HG02840 (cell line): Measurements from ENCODE around the gene GAGE10.
"Not testable (repeated sequence)": the region's sequence is repeated elsewhere in the genome, so short reads cannot be mapped to it uniquely, and the experiment has no call there.

ENCODE experiments used
- ATAC-seq: cut with Tn5 transposase; IDR thresholded peaks from one replicate; pipeline ENCODE4 v1.9.1; 2021; ENCODE audit warnings: mild to moderate bottlenecking, moderate library complexity, moderate number of reproducible peaks; ENCODE audit not compliant: unreplicated experiment, low FRiP score

GAGE10 gene

DNA sequence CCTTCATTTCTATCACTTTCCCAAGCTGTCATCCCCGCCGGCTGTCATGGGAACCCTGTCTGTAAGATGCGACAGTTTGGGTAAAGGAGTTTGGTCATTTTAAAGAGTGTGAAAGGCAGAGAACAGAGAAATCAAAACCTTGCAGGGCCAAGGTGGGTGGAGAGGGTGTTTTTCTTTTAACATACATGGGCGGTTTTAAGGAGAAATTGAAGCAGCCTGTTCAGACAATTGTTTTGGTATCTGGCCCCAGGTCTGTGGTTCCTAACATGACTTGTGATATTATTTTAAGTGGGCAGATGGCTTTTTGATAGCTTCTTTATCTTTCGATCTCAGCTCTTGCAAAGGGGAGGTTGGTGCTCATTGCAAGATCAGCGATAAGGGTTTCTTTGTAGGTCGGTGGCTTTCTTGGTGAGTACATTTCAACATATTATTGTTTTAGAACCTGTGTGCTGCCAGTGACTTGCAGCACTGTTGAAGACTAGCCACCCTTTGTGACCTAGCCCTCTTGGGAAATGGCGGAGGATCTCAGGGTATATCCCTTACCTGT is 30.2 kb upstream of the GAGE10 start:
- no peak for ATAC-seq

DNA sequence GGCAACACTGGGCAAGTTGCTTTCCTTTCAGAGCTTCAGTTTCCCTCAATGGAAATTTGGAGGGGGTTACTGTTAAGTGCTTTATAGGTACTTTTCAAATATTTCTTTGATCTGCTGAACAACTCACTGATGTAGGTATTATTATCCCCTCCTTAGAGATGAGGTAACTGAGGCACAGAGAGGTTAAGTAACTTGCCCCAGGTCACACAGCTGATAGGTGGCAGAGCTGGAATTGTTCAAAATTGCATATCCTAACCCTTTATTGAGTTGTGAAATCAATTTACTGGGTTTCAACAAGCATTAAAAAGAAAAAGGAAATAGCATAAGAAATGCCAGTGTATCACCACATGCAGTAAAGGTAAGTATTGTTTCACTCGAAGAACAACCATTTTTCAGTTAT is 27.2 kb upstream of the GAGE10 start:
- no peak for ATAC-seq

DNA sequence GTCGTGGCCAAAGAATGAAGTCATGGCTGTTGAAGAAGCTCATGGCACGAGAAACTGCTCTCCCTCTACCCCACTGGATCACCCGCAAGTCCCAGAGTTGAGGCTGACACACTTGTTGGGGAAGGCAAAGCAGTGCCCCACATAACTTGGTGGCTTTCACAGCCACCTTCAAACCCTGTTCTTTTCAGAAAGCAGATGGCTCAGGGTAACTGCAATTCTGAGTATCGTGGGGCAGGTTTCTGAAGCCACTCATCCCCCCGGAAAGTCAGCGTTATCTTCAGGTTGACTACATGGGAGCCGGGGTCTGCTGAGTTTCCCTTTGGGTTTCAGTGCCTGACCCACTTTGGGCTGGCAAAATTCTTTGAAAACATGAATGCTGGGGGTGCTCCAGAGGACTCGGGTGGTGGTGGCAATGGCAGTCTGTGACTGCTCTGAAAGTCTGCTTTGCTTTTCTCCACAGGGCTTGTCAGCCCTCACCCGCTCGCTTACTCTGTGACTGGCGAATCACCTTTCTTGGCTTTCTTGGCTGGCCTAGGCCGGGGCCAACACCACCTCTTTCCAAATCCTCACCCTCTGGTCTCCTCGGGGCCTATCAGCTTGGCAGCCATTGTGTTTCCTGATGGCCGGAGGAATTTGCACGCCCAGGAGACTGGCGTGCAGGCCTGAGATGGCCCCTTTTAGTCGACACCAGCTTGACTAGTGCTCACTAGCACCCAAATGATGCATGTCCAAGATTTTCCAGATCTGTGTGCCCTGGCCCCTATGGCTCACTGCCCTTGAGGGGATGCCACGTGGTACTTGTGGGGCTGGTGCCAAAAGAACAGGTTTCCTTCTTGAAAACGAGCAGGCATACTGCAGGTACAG is 26.5 kb upstream of the GAGE10 start:
- ATAC-seq: no peak

DNA sequence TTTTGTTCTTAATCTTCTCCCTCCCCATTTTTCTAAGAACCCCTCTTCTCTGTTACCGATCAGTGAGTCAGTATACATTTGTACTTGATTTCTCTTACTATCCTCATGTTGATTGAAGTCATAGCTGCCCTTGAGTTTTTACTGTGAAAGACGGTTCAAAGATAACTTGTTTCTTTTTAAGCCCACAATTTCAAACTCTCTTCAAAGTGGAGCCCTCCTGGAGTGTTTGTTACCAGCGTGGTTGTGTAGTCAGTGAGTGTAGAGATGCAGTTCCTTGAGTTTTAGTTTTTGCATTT is 26.0 kb upstream of the GAGE10 start:
- no peak for ATAC-seq

DNA sequence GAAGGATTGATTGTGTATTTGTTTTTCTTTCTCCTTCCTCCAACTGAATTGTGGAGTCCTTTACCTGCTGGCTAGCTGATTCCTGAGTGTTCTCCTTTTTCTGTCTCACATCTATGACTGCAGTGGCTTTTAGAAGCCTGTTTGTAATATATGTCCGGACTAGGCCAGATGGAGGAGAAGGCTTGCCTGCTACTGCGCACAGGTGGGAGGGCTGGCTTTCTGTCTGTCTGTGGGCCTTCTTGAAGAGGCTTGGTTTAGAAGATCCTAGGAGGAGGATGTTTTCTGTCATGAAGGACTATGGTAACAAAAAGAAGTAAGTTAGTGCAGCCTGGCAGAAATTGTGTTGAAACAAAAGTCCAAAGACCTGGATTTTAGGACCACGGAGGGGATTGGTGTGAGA is 25.4 kb upstream of the GAGE10 start:
- no peak for ATAC-seq

DNA sequence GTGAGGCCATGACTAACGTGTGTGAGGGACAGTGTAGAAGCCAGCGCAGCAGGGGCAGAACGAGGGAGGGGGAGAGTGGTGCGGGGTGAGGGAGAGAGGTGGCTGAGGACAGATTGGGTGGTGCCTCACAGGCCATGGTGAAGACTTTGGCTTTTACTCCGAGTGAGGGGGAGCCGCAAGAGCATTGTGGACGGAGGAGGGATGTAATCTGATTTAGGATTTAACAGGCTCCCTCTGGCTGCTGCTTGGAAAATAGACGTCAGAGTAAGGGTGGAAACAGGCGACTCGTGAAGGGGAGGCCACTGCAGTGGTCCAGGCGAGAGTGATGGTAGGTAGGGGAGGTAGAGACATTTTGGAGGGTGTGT is 20.8 kb upstream of the GAGE10 start:
- no peak for ATAC-seq

DNA sequence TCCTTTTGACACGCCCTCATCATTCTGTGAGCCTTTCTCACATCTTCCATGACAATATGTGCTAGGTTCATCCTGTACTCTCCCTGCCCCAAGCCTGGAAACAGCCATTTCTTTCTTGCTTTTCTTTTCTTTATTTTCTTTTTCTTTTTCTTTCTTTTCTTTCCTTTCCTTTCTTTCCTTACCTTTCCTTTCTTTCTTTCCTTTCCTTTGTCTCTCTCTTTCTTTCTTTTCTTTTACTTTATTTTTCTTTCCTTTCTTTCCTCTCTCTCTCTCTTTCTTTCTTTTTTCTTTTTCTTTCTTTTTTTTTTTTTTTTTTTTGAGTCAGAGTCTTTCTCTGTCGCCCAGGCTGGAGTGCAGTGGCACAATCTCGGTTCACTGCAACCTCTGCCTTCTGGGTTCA is 19.2 kb upstream of the GAGE10 start:
- ATAC-seq: no peak

DNA sequence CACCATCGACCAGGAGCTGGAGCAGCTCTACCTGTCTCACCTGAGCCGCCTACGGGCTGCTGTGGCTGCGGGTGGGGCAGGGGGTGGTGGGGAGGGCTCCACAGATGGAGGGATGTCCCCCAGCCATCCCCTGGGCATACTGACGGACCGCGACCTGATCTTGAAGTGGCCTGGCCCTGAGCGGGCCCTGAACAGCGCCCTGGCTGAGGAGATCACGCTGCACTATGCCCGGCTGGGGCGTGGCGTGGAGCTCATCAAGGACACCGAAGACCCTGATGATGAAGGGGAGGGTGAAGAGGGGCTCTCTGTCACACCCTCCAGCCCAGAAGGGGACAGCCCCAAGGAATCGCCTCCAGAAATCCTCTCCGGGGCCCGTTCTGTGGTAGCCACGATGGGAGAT is 17.3 kb upstream of the GAGE10 start:
- ATAC-seq: no peak

DNA sequence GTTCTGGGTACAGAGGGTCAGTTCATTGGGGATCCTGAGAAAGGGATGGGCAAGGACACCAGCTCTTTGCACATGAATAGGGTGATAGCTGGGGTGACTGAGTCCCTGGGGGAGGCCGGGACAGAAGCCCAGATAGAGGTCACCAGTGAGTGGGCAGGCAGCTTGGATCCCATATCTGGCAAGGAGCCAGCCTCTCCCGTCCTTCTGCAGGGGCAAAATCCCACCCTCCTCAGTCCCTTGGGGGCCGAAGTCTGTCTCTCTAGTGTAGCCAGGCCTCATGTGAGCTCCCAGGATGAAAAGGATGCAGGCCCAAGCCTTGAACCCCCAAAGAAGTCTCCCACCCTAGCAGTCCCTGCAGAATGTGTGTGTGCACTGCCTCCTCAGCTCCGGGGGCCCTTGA is 16.9 kb upstream of the GAGE10 start:
- ATAC-seq: no peak

DNA sequence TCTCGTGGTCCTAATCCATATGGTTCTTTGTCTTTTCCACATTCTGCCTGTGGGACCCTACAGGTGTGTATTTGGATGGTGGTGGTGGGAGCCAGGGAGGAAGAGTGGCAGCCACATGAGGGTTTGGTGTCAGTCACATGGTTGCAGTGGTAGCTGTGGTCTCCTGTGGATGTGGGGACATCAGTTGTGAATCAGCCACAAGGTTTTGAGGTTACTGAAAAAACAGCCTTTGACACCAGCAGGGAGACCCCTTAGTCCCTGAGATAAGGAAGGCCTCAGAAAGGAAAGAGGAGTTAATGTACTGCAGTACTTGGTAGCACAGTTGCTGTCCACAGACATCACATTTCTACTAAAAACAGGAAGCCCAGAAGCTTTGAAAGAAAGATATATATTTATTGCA is 15.8 kb upstream of the GAGE10 start:
- ATAC-seq: no peak

DNA sequence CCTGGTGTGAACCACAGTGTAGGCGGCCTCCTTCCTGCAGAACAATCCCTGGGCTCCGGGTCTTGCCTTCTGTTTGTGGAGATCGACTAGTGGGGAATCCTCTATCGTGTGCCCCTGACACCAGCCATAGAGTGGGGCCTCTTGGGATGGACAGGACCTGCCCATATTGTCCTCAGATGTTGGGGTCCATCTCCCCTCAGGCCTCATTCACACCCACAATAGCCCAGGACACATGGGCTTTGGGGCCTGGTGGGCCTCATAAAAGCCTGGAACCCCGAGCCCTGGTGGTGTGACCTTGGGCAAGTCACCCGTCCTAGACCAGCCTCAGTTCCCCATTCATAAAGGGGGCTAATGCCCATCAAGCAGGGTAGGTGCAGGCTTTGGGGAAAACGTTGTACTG is 13.2 kb upstream of the GAGE10 start:
- no peak for ATAC-seq

DNA sequence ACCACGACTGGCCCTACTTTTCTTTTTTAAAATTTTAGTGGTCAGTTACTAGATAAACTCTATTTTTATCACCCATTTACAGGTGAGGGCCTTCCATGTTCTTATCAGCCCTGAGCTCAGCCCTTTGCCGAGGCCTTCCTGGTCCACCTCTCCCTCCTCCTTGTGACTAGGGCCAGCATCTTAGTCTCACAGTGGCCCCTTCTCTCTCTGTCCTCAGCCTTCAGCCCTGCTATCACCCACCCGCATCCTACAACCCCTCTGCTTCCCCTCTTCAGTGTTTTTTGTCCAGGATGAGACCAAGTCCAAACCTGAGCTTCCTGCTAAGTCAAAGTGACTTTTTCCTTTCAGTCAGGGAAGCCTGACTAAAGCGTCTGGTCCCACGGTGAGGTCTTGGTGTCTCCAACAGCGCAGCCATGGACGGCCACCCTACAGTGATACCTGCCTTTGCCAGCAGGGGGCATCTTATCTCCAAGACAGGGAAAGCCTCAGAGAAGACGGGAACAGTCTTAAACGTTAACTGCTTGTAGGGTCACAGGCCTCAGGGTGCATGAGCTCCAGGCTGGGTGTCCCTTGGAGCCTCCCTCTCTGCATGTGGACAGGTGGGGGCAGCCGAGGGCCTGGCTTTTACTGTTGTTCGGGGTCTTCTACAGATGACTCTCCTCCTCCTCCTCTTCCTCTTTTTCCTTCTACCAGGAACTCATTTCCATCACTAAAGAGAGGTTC is 11.7 kb upstream of the GAGE10 start:
- ATAC-seq: no peak

DNA sequence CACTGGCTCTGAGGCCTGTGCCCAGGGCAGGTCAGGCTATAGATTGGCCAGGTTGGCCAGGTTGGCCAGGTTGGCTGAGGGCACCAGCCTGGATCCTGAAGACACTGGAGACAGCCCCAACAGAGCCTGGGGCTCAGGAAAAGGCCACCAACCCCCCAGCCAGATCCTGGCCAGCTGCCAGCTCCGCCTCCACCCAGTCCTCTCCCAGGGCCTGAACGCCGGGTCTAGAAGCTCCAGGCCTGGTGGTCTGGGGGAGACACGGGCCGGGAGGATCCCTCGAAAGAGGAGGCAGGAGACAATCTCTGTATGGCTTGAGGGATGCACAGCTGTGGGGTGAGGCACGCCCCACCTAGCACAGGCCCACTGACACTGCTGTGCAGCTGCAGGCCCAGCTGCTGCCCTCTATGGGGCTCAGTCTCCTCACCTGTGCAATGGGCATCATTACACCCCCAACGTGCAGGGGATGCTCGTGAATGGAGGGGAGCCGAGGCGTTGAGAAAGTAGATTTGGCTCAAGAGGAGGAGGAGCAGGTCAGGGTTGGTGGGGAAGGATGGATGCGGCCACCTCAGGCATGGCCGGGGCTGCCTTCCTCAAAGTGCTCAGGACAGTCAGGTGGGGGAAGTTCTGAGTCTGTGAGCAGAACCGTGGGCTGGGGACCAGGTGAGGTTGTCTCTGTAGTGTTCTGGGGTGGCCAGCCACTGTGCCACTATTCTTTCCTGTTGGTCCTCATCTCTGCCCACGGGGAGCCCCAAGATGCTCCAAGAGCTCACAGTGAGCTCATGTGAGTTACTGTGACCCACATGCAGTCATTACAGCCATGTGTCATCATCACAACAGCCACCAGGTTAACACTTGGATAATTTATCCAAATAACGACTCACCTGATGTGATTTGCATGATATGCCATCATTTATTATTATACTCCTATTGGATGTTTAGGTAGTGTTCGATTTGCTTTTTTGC is 10.8 kb upstream of the GAGE10 start:
- no peak for ATAC-seq

DNA sequence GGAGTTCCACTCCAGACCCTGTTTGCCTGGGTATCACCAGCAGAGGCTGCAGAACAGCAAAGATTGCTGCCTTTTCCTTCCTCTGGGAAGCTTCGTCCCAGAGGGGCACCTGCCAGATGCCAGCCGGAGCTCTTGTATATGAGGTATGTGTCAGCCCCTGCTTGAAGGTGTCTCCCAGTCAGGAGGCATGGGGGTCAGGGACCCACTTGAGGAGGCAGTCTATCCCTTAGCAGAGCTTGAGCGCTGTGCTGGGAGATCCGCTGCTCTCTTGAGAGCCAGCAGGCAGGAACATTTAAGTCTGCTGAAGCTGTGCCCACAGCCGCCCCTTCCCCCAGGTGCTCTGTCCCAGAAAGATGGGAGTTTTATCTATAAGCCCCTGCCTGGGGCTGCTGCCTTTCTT is 4.2 kb upstream of the GAGE10 start:
- not testable (repeated sequence) for ATAC-seq

DNA sequence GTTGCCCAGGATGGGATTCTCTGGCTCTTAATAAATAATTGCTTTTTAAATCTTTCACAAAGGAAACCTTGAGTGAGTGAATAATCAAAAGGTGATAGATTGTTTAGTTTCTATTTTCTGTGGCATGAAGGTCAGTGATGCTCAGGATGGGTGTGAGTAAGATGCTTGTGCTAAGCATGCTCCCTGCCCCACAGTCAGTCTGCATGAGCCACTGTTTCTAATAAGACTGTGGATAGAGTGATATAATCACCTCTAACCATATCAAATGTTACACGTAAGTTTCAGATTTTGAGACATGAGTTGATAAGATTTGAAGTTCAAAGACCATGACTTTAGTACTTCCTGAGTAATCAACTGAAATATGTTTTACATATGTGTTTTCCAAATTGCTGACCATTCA is 2.7 kb upstream of the GAGE10 start:
- no peak for ATAC-seq

DNA sequence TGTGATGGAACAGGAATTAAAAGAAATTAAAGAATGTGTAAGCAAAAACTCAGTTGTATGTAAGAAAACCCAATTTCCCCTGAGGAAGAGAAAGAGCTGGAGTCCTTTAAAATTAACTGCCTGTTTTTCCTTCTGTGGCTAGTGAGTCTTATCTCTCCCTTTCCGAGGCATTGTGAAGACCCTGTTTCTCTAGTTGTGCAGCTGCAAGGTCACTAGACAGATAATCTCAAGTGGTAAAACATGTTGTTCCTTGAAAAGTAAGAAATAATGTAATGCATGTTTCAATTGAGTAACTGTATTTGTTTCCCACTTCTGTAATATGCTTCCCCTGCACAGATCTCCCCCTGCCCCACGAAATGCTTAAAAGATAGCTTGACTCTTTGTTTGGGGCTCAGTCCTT is 4.3 kb downstream of the GAGE10 start:
- ATAC-seq: not testable (repeated sequence)

DNA sequence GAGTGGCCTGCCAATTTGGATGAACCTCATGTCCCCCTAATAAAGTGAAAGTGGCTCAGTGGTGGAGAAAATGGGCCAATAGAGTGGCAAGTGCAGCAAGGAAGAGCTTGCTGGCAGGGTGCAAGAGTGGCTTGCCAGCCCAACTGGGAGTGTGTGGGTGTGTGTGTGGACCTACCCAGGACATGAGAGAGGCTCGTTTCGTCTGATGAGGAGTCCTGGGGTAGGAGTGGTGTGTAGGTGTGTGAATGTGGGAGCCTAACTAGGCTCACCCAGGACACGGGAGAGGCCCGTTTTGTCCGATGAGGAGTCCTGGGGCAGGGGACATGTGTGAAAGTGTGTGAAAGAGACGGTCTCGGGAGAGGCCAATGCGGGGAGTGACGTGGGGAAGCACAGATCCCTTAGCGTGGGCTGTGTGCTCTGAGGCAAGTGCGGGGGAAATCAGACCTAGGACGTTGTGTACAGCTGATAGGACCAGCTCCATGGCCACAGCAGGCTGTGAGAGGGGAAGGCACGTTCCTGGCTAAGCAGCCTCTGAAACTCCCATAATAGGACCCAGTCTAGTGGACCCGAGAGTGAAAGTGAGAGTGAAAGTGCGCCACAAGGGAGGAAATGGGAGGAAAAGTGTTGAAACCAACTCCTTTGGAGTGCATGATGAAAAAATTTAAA is 5.3 kb downstream of the GAGE10 start:
- ATAC-seq: no peak

DNA sequence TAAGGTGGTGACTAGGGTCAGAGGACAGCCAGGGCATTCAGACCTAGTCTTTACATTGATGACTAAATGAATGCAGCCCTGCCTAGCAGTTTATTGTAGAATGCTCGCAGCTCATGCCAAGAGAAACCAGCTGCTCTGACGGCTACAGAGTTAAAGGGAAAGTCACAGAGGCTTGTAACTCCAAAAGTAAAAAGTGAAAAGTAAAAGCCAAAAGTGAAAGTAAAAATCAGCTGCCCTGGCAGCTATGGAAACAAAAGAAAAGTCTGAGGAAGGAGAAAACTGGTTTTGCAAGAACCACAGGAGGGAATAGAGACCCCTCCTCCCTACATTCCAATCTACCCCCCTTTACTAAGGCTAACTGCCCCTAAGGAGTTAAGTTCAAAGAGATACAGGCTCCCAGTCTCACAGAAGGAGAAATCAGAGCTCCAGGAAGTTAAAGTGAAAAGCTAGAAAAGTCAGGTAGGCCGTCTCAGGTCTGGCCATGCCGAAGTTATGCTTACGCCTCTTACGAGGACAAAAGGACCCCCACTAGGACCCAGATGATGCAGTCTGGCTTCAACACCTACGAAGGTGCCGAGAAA is 6.0 kb downstream of the GAGE10 start:
- no peak for ATAC-seq

DNA sequence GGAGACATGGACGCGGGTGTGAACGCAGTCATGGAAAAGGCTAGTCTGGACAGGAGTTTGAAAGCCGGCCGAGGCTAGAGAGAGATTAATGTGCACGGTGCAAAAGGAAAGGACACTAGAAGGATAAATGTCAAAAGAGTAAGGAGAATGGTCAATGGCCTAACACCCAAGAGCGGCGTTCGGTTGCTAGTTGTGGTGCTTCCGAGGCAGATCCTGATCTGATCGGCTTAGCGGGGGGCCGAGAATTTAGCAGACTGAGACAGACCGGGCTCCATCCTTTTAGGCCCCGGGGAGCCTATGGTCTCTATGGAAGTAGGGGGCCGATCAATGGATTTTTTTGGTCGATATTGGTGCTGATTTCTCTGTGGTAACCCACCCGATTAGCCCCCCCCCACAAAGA is 6.9 kb downstream of the GAGE10 start:
- ATAC-seq: no peak

DNA sequence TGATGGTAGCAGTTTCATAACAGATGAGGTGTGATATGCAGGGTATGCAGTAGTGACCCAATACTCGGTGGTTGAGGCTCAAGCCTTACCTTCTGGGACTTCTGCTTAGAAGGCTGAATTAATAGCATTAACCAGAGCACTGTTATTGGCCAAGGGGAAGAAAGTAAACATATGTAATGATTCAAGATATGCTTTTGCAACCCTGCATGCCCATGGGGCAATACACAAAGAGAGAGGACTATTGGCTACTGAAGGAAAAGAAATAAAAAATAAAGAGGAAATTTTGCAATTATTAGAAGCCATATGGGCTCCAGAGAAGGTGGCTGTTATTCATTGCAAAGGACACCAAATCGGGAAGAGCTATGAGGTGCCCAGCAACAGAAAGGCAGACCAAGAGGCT is 8.7 kb downstream of the GAGE10 start:
- ATAC-seq: no peak
